HepG2 (cell line): ENCODE measurements around the gene ALS2. TPM values are rescaled to one million over a fixed set of nuclear protein-coding genes. Genes with fewer than 3 reads are reported as not detected.

Experiments
- FOXA3 ChIP-seq: IDR thresholded peaks from 2 replicates; pipeline ENCODE4 v1.6.1; 2016; ENCODE audit warnings: missing genetic modification reagents, missing compliant biosample characterization
- FOXP1 ChIP-seq, 2 experiments: fragments of 450-650 bp in 1 of 2; IDR thresholded peaks; 2 replicates each; pipeline ENCODE4 v1.6.1; 2017 to 2018; ENCODE audit warnings: antibody characterized with exemption in 1 of 2
- SOX13 ChIP-seq, 3 experiments: fragments of 450-650 bp in 1 of 3; sonication (generic) in 1 of 3; formaldehyde crosslinking in 1 of 3; IDR thresholded peaks in 2 of 3; conservative IDR thresholded peaks in 1 of 3; 2 replicates each; pipeline versions ENCODE4 v1.5.0 to v1.6.1; 2016 to 2020; ENCODE audit warnings: antibody characterized with exemption in 1 of 3, mild to moderate bottlenecking in 1 of 3, missing compliant biosample characterization in 1 of 3, missing genetic modification reagents in 1 of 3, moderate library complexity in 1 of 3
- ZNF235 ChIP-seq: sonication (generic); formaldehyde crosslinking; IDR thresholded peaks from 2 replicates; pipeline ENCODE4 v1.8.1; 2023; ENCODE audit warnings: mild to moderate bottlenecking, missing genetic modification reagents, borderline replicate concordance
- polyA plus RNA-seq, 8 experiments: library from polyadenylated mRNA; depleted of rRNA in 3 of 8; stranded (reverse) in 7 of 8; unstranded in 1 of 8; fragments of >200 nt; fragmentation: Illumina TruSeq in 4 of 8; extraction: Trizol in 4 of 8; gene quantifications; 2 replicates each; pipeline versions ENCODE4 v1.2.1 to v1.2.3, GENCODE V29; 2011 to 2016; ENCODE audit warnings: low read depth in 4 of 8, missing spikeins in 1 of 8, mixed read lengths in 1 of 8; ENCODE audit not compliant: insufficient read depth in 1 of 8
- total RNA-seq, 5 experiments: library from RNA; depleted of rRNA; stranded (reverse); fragments of >200 nt; fragmentation: Illumina TruSeq; extraction: Trizol; gene quantifications; 2 replicates each; pipeline ENCODE4 v1.2.3, GENCODE V29; 2016; ENCODE audit warnings: low read depth in 1 of 5
- TF ChIP-seq, protein P1 (sequence below): sonication (generic); formaldehyde crosslinking; IDR thresholded peaks from 2 replicates; pipeline ENCODE4 v1.5.0; 2020; ENCODE audit warnings: mild to moderate bottlenecking, missing genetic modification reagents, borderline replicate concordance
- TF ChIP-seq, protein P2 (sequence below): sonication (generic); formaldehyde crosslinking; IDR thresholded peaks from 2 replicates; pipeline ENCODE4 v1.5.1; 2020; ENCODE audit warnings: mild to moderate bottlenecking, missing genetic modification reagents, moderate library complexity
- TF ChIP-seq, protein P3 (sequence below), 2 experiments: fragments of 450-650 bp in 1 of 2; sonication (generic) in 1 of 2; formaldehyde crosslinking; IDR thresholded peaks; 2 replicates each; pipeline versions ENCODE4 v1.5.0 to v1.8.0; 2020 to 2022; ENCODE audit warnings: mild to moderate bottlenecking in 1 of 2, missing genetic modification reagents in 1 of 2
- TF ChIP-seq, protein P4 (sequence below): IDR thresholded peaks from 2 replicates; pipeline ENCODE4 v1.6.1; 2016; ENCODE audit warnings: low read depth
- TF ChIP-seq, protein P5 (sequence below): sonication (generic); formaldehyde crosslinking; IDR thresholded peaks from 2 replicates; pipeline ENCODE4 v1.5.0; 2020; ENCODE audit warnings: missing genetic modification reagents
- TF ChIP-seq, protein P6 (sequence below): sonication (generic); formaldehyde crosslinking; IDR thresholded peaks from 2 replicates; pipeline ENCODE4 v1.4.0; 2020; ENCODE audit warnings: mild to moderate bottlenecking, missing genetic modification reagents

Gene ALS2
- total and polyA plus RNA-seq, 2 of the 13 experiments (the other 11 are each of a cell fraction or from before 2014, with no cell fraction given), result 12.7 to 19.3 TPM

DNA sequence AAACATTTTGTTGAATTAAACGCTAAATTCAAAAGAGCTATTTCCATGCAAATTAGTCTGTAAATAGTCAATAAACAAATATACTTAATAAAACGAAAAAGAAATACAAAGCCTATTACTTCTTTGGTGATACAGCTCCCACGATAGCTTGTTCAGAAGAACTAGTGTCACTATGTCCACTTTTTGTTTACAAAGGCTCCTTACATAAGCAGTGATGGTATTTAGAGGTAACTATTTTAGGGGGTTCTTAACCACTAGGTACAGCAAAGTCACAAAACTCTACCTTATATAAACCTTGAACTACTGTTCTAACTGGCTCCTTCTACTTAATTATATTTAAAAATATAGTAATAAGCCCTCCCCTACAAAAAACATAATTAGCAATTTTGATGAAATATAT, 21.9 kb downstream of the ALS2 start (continued):
- TF ChIP-seq, protein P1, sequence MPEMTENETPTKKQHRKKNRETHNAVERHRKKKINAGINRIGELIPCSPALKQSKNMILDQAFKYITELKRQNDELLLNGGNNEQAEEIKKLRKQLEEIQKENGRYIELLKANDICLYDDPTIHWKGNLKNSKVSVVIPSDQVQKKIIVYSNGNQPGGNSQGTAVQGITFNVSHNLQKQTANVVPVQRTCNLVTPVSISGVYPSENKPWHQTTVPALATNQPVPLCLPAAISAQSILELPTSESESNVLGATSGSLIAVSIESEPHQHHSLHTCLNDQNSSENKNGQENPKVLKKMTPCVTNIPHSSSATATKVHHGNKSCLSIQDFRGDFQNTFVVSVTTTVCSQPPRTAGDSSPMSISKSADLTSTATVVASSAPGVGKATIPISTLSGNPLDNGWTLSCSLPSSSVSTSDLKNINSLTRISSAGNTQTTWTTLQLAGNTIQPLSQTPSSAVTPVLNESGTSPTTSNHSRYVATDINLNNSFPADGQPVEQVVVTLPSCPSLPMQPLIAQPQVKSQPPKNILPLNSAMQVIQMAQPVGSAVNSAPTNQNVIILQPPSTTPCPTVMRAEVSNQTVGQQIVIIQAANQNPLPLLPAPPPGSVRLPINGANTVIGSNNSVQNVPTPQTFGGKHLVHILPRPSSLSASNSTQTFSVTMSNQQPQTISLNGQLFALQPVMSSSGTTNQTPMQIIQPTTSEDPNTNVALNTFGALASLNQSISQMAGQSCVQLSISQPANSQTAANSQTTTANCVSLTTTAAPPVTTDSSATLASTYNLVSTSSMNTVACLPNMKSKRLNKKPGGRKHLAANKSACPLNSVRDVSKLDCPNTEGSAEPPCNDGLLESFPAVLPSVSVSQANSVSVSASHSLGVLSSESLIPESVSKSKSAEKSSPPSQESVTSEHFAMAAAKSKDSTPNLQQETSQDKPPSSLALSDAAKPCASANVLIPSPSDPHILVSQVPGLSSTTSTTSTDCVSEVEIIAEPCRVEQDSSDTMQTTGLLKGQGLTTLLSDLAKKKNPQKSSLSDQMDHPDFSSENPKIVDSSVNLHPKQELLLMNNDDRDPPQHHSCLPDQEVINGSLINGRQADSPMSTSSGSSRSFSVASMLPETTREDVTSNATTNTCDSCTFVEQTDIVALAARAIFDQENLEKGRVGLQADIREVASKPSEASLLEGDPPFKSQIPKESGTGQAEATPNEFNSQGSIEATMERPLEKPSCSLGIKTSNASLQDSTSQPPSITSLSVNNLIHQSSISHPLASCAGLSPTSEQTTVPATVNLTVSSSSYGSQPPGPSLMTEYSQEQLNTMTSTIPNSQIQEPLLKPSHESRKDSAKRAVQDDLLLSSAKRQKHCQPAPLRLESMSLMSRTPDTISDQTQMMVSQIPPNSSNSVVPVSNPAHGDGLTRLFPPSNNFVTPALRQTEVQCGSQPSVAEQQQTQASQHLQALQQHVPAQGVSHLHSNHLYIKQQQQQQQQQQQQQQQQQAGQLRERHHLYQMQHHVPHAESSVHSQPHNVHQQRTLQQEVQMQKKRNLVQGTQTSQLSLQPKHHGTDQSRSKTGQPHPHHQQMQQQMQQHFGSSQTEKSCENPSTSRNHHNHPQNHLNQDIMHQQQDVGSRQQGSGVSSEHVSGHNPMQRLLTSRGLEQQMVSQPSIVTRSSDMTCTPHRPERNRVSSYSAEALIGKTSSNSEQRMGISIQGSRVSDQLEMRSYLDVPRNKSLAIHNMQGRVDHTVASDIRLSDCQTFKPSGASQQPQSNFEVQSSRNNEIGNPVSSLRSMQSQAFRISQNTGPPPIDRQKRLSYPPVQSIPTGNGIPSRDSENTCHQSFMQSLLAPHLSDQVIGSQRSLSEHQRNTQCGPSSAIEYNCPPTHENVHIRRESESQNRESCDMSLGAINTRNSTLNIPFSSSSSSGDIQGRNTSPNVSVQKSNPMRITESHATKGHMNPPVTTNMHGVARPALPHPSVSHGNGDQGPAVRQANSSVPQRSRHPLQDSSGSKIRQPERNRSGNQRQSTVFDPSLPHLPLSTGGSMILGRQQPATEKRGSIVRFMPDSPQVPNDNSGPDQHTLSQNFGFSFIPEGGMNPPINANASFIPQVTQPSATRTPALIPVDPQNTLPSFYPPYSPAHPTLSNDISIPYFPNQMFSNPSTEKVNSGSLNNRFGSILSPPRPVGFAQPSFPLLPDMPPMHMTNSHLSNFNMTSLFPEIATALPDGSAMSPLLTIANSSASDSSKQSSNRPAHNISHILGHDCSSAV (CRISPR knock-in tag), result no peak
- TF ChIP-seq FOXP1 (IDR thresholded peaks at IDR 0.05), result no peak
- TF ChIP-seq FOXP1 (CRISPR knock-in tag; IDR thresholded peaks at IDR 0.05), result peak; percentile 57; the same call in 1 of the 2 replicates
- TF ChIP-seq, protein P2, sequence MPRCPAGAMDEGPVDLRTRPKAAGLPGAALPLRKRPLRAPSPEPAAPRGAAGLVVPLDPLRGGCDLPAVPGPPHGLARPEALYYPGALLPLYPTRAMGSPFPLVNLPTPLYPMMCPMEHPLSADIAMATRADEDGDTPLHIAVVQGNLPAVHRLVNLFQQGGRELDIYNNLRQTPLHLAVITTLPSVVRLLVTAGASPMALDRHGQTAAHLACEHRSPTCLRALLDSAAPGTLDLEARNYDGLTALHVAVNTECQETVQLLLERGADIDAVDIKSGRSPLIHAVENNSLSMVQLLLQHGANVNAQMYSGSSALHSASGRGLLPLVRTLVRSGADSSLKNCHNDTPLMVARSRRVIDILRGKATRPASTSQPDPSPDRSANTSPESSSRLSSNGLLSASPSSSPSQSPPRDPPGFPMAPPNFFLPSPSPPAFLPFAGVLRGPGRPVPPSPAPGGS, result no peak
- TF ChIP-seq, protein P3, sequence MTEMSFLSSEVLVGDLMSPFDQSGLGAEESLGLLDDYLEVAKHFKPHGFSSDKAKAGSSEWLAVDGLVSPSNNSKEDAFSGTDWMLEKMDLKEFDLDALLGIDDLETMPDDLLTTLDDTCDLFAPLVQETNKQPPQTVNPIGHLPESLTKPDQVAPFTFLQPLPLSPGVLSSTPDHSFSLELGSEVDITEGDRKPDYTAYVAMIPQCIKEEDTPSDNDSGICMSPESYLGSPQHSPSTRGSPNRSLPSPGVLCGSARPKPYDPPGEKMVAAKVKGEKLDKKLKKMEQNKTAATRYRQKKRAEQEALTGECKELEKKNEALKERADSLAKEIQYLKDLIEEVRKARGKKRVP (CRISPR knock-in tag; IDR thresholded peaks at IDR 0.05), result 0 out of 4 replicates have a peak, but pooled peaks of 1 of the 2 experiments have one; percentile 1
- TF ChIP-seq, protein P4, sequence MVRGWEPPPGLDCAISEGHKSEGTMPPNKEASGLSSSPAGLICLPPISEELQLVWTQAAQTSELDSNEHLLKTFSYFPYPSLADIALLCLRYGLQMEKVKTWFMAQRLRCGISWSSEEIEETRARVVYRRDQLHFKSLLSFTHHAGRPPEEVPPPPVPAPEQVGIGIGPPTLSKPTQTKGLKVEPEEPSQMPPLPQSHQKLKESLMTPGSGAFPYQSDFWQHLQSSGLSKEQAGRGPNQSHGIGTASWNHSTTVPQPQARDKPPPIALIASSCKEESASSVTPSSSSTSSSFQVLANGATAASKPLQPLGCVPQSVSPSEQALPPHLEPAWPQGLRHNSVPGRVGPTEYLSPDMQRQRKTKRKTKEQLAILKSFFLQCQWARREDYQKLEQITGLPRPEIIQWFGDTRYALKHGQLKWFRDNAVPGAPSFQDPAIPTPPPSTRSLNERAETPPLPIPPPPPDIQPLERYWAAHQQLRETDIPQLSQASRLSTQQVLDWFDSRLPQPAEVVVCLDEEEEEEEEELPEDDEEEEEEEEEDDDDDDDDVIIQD (CRISPR knock-in tag), result peak; percentile 49; the same call in 1 of the 2 replicates
- TF ChIP-seq, protein P5, sequence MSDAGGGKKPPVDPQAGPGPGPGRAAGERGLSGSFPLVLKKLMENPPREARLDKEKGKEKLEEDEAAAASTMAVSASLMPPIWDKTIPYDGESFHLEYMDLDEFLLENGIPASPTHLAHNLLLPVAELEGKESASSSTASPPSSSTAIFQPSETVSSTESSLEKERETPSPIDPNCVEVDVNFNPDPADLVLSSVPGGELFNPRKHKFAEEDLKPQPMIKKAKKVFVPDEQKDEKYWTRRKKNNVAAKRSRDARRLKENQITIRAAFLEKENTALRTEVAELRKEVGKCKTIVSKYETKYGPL (CRISPR knock-in tag), result peak; percentile 80
- TF ChIP-seq ZNF235 (CRISPR knock-in tag), result no peak
- peak; percentile 78 for TF ChIP-seq FOXA3 (CRISPR knock-in tag)
- TF ChIP-seq SOX13 (IDR thresholded peaks at IDR 0.05), result no peak
- peak in 1 of 2 experiments; percentile 30; a peak in 1 of 4 replicates for TF ChIP-seq SOX13 (CRISPR knock-in tag; conservative IDR thresholded peaks at IDR 0.05 in 1 of 2, IDR thresholded peaks at IDR 0.05 in 1 of 2)
- TF ChIP-seq, protein P6, sequence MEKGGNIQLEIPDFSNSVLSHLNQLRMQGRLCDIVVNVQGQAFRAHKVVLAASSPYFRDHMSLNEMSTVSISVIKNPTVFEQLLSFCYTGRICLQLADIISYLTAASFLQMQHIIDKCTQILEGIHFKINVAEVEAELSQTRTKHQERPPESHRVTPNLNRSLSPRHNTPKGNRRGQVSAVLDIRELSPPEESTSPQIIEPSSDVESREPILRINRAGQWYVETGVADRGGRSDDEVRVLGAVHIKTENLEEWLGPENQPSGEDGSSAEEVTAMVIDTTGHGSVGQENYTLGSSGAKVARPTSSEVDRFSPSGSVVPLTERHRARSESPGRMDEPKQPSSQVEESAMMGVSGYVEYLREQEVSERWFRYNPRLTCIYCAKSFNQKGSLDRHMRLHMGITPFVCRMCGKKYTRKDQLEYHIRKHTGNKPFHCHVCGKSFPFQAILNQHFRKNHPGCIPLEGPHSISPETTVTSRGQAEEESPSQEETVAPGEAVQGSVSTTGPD (CRISPR knock-in tag), result no peak
